T-cell (primary cell): ENCODE data around the gene GCHFR. TPM values are rescaled to one million over a fixed set of nuclear protein-coding genes. Genes with fewer than 3 reads are reported as not detected.

ENCODE experiments used
- ATAC-seq, 4 experiments: fragments of 200-7000 bp in 3 of 4; fragments of 150-1000 bp in 1 of 4; cut with Tn5 transposase; replicated peaks in 1 of 4; 1 replicate in 3 of 4; 2 replicates in 1 of 4; pipeline ENCODE4 v1.10.0; 2021; ENCODE audit warnings: moderate library complexity in 3 of 4, mild to moderate bottlenecking in 2 of 4, moderate number of reproducible peaks in 1 of 4
- CTCF ChIA-PET, 2 donors: fragments of 300-600 bp; sonication (Branson Sonifier 250); formaldehyde crosslinking; loops; one replicate each; lab custom pipeline; 2022; ENCODE audit warnings: antibody characterized with exemption in 2 of 2; lab: Charles Lee
- POLR2A ChIA-PET, 2 donors: fragments of 300-600 bp; sonication (Branson Sonifier 250); formaldehyde crosslinking; loops; one replicate each; lab custom pipeline; 2022; ENCODE audit warnings: antibody characterized with exemption in 2 of 2; lab: Charles Lee
- DNase-seq, 35 experiments: peaks; one replicate each; pipeline versions ENCODE4 v3.0.0 to v3.0.0-alpha.2; 2013 to 2023
- H3K27ac ChIP-seq: one replicate; pipeline ENCODE4 v1.5.1; 2013; ENCODE audit warnings: low read length
- H3K27me3 ChIP-seq, 2 experiments: replicated peaks in 1 of 2; 1 replicate in 1 of 2; 2 replicates in 1 of 2; pipeline versions ENCODE4 v1.6.1 to v1.7.0; 2013; ENCODE audit warnings: low read length in 1 of 2, mixed read lengths in 1 of 2; ENCODE audit not compliant: control insufficient read depth in 2 of 2, insufficient read depth in 2 of 2; ENCODE audit errors: extremely low read depth in 1 of 2
- H3K36me3 ChIP-seq, 2 donors: 1 replicate in 1 of 2; 2 replicates in 1 of 2; pipeline versions ENCODE4 v1.6.1 to v1.7.0; 2013; ENCODE audit warnings: low read length in 1 of 2; ENCODE audit not compliant: control insufficient read depth in 2 of 2, insufficient read depth in 1 of 2; ENCODE audit errors: extremely low read depth in 1 of 2
- H3K4me1 ChIP-seq, 2 experiments: 1 replicate in 1 of 2; 2 replicates in 1 of 2; pipeline versions ENCODE4 v1.6.1 to v1.7.0; 2013; ENCODE audit warnings: low read length in 2 of 2, mixed read lengths in 1 of 2; ENCODE audit not compliant: insufficient read depth in 2 of 2, control insufficient read depth in 1 of 2; ENCODE audit errors: extremely low read depth in 1 of 2
- H3K4me3 ChIP-seq, 2 donors: 1 replicate in 1 of 2; 2 replicates in 1 of 2; pipeline versions ENCODE4 v1.5.1 to v1.7.0; 2013; ENCODE audit warnings: mild to moderate bottlenecking in 2 of 2, low read length in 1 of 2, moderate library complexity in 1 of 2; ENCODE audit not compliant: control insufficient read depth in 1 of 2; ENCODE audit errors: extremely low read depth in 1 of 2
- H3K9me3 ChIP-seq: 2 replicates; pipeline ENCODE4 v1.7.0; 2013
- H3K27ac Mint-ChIP-seq, 2 donors: one replicate each; pipeline ENCODE4 v1.8.0; 2020 to 2021; ENCODE audit warnings: mild to moderate bottlenecking in 2 of 2, mixed read lengths in 2 of 2
- H3K27me3 Mint-ChIP-seq, 2 donors: one replicate each; pipeline ENCODE4 v1.8.0; 2021 to 2022; ENCODE audit warnings: mixed read lengths in 2 of 2
- H3K36me3 Mint-ChIP-seq: one replicate; pipeline ENCODE4 v1.8.0; 2021; ENCODE audit warnings: mixed read lengths
- H3K4me1 Mint-ChIP-seq, 3 donors: one replicate each; pipeline ENCODE4 v1.8.0; 2020 to 2022; ENCODE audit warnings: mixed read lengths in 3 of 3, mild to moderate bottlenecking in 1 of 3
- H3K4me3 Mint-ChIP-seq, 3 donors: one replicate each; pipeline ENCODE4 v1.8.0; 2020 to 2022; ENCODE audit warnings: mild to moderate bottlenecking in 3 of 3, mixed read lengths in 3 of 3, moderate library complexity in 3 of 3
- H3K9me3 Mint-ChIP-seq, 3 donors: one replicate each; pipeline ENCODE4 v1.8.0; 2020 to 2022; ENCODE audit warnings: mixed read lengths in 3 of 3
- WGBS: methylation state at CpG from one replicate; pipeline ENCODE4 v1.1.5; 2013; ENCODE audit warnings: missing lambda C conversion rate; ENCODE audit not compliant: insufficient coverage; 5-methylcytosine and 5-hydroxymethylcytosine counted together
- total RNA-seq, 35 experiments: library from RNA in 6 of 35; stranded (reverse) in 6 of 35; fragments of 120-200 nt in 1 of 35; gene quantifications; one replicate each; pipeline versions ENCODE4 v1.2.1 to v1.2.4 and lab custom pipeline; 2013 to 2026

The GCHFR gene
- total RNA-seq, 5 donors from 2014 or later (not counting 1 experiment from before 2014, with no cell fraction given), result 13.7 to 29.9 (median 28.4) TPM

DNA sequence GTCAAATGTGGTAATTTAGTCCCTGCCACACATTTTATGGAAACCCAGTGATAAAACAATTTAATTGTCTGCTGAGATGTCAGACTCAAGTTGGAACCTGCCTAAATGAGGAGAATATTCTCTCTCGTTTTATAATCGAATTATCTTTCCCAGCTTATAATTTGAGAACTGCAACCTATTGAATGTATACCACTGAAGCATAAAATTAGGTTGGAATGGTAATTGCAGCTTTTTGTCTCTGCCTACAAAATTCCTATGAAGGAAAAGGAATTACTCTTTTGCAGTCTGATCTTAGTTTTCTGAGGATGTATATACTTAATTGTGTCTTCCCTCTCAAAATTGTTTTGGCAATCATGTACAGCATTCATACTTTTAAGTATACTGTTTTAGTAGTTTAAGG lies 39.9 kb upstream of the GCHFR start:
- Mint-ChIP-seq H3K4me1 (no peaks in the 10 kb centered on the region), H3K9me3 (no peaks in the 10 kb centered on the region), H3K4me3 (no peak overlapping the region), H3K27ac (no peak overlapping the region), H3K36me3 (no peaks in the 10 kb centered on the region), H3K27me3 (no peaks in the 10 kb centered on the region)
- Histone ChIP-seq H3K4me1 (no peaks in the 10 kb centered on the region), H3K27ac (no peak overlapping the region), H3K27me3 (no peaks in the 10 kb centered on the region), H3K9me3 (no peaks in the 10 kb centered on the region), H3K4me3 (no peak overlapping the region), H3K36me3 (no peaks in the 10 kb centered on the region)
- WGBS, result no CpG with 5 or more reads among the region's 2 CpGs
- ATAC-seq, result no peak
- POLR2A ChIA-PET, result interaction anchor here in 1 of 2 donors (0.7 kb wide), 1 partner anchor 50 kb away, joined by 6 read pairs; no protein-coding TSS in a partner anchor
- no peak for DNase-seq
- CTCF ChIA-PET, result interaction anchor here in 1 of 2 donors (0.6 kb wide), 1 partner anchor 133 kb away, joined by 4 read pairs; no protein-coding TSS in a partner anchor

DNA sequence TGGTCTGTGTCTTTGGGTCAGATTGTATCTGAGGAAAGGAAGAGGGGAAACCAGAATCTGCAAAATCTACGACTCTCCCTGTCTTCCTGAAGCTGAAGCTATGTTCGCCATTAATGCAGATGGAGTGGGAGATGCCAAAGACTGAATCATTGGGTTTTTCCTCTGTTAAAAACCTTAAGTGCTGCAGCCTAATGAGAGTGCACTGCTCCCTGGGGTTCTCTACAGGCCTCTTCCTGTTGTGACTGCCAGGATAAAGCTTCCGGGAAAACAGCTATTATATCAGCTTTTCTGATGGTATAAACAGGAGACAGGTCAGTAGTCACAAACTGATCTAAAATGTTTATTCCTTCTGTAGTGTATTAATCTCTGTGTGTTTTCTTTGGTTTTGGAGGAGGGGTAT lies 32.8 kb upstream of the GCHFR start:
- ChIA-PET CTCF (interaction anchor here in 1 of 2 donors (1.0 kb wide), 1 partner anchor 54 kb away, joined by 3 read pairs; no protein-coding TSS in a partner anchor), POLR2A (no interaction called here)
- 93% methylated on average over 3 of the region's 3 CpGs for WGBS
- peaks cover 16% of the 10 kb centered on the region for H3K36me3 Mint-ChIP-seq
- no peak overlapping the region for H3K4me3 Mint-ChIP-seq
- no peaks in the 10 kb centered on the region for H3K9me3 ChIP-seq
- H3K36me3 ChIP-seq, result peaks cover 0 to 24% of the 10 kb centered on the region in 2 donors
- H3K27me3 Mint-ChIP-seq, result no peaks in the 10 kb centered on the region
- H3K9me3 Mint-ChIP-seq, result no peaks in the 10 kb centered on the region
- H3K4me3 ChIP-seq, result no peak overlapping the region
- no peaks in the 10 kb centered on the region for H3K4me1 ChIP-seq
- H3K27ac Mint-ChIP-seq, result peak overlapping the region in 1 of 2 donors; percentile 48
- DNase-seq (no peak), ATAC-seq (no peak)
- H3K4me1 Mint-ChIP-seq, result no peaks in the 10 kb centered on the region
- H3K27ac ChIP-seq, result no peak overlapping the region
- H3K27me3 ChIP-seq, result no peaks in the 10 kb centered on the region

DNA sequence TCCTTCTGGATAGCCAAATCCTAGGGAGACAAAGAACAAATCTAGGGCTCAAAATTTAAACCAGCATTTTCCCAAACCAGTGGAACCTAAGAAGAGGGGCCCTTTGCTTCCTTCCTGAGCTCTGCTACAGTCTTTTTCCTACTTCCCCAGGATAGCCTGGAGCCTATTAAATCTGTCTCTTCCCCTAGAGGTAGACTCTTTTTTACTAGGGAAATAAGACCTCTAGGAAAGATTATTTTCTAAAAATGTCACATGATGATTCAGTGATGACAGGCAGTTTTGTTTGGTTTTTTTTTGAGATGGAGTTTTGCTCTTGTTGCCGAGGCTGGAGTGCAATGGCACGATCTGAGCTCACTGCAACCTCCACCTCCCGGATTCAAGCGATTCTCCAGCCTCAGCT lies 27.3 kb upstream of the GCHFR start:
- Histone ChIP-seq H3K27me3 (no peaks in the 10 kb centered on the region), H3K36me3 (peaks cover 8 to 69% of the 10 kb centered on the region in 2 donors), H3K4me3 (no peak overlapping the region), H3K9me3 (no peaks in the 10 kb centered on the region), H3K4me1 (no peaks in the 10 kb centered on the region), H3K27ac (no peak overlapping the region)
- Mint-ChIP-seq H3K4me1 (no peaks in the 10 kb centered on the region), H3K4me3 (no peak overlapping the region), H3K9me3 (no peaks in the 10 kb centered on the region), H3K27me3 (no peaks in the 10 kb centered on the region), H3K27ac (peak overlapping the region in 1 of 2 donors; percentile 28), H3K36me3 (peaks cover 29% of the 10 kb centered on the region)
- no peak for DNase-seq
- ChIA-PET POLR2A (interaction anchor here (0.6 to 0.7 kb wide), 3 partner anchors 66 to 524 kb away, joined by 3 read pairs; no protein-coding TSS in a partner anchor), CTCF (interaction anchor here in 1 of 2 donors (0.5 kb wide), 1 partner anchor 65 kb away, joined by 3 read pairs; no protein-coding TSS in a partner anchor)
- no peak for ATAC-seq
- 91% methylated on average over 4 of the region's 4 CpGs for WGBS

DNA sequence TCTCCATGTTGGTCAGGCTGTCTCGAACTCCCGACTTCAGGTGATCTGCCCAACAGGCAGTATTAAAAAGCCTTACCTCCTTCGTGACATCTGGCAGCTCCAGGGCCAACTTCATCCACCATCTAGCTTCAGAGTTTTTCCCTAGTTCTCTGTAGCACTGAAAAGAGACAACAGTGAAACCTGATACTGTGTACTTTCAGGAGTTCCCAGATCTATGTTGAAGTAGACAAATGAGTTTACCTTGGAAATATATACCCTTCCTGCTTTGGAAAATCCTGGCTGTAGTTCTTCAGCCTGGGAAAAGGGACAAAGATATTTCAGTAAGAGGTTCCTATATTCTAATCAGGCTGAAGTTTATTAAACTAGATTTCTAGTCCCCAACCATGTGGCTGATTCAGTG lies 26.8 kb upstream of the GCHFR start:
- H3K27ac ChIP-seq, result no peak overlapping the region
- POLR2A ChIA-PET, result interaction anchor here (0.6 to 0.7 kb wide), 4 partner anchors 66 to 524 kb away, joined by 3 to 4 read pairs (median 3); no protein-coding TSS in a partner anchor
- Mint-ChIP-seq H3K4me3 (no peak overlapping the region), H3K27me3 (no peaks in the 10 kb centered on the region), H3K36me3 (peaks cover 29% of the 10 kb centered on the region), H3K27ac (no peak overlapping the region), H3K4me1 (no peaks in the 10 kb centered on the region), H3K9me3 (no peaks in the 10 kb centered on the region)
- DNase-seq (no peak), ATAC-seq (no peak)
- CTCF ChIA-PET, result no interaction called here
- H3K4me3 ChIP-seq, result no peak overlapping the region
- H3K9me3 ChIP-seq, result no peaks in the 10 kb centered on the region
- WGBS, result no CpG with 5 or more reads among the region's 3 CpGs
- H3K27me3 ChIP-seq, result no peaks in the 10 kb centered on the region
- H3K36me3 ChIP-seq, result peaks cover 11 to 64% of the 10 kb centered on the region in 2 donors
- H3K4me1 ChIP-seq, result no peaks in the 10 kb centered on the region

DNA sequence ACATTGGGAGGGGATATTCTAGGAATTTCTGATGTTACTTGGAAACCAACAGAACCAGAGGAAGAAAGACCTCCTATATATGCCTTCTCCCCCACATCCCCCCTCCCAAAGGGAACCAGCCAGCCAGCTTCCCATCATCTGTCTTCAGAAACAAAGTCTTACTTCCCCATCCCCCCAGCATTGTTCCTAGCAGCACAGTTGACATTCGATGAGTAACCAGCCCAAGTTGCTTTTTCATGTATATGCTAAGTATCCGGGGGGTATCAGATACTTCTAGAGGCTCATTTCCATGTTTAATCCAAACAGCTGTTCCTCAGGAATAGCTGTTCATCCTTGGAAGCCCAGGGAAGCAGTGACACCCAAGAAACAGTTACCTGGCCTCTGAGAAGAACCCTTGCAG lies 24.8 kb upstream of the GCHFR start:
- Histone ChIP-seq H3K27me3 (no peaks in the 10 kb centered on the region), H3K4me3 (no peak overlapping the region), H3K4me1 (peaks cover 0 to 12% of the 10 kb centered on the region in 2 experiments), H3K27ac (no peak overlapping the region), H3K36me3 (peaks cover 20 to 75% of the 10 kb centered on the region in 2 donors), H3K9me3 (no peaks in the 10 kb centered on the region)
- 89% methylated on average over 2 of the region's 2 CpGs for WGBS
- DNase-seq (no peak), ATAC-seq (no peak)
- Mint-ChIP-seq H3K27ac (no peak overlapping the region), H3K4me1 (peaks cover 0 to 10% (median 4%) of the 10 kb centered on the region in 3 donors), H3K36me3 (peaks cover 38% of the 10 kb centered on the region), H3K9me3 (no peaks in the 10 kb centered on the region), H3K27me3 (no peaks in the 10 kb centered on the region), H3K4me3 (no peak overlapping the region)
- CTCF ChIA-PET, result interaction anchor here (0.9 to 1.2 kb wide), 2 partner anchors 76 to 82 kb away, joined by 3 to 4 read pairs; no protein-coding TSS in a partner anchor
- POLR2A ChIA-PET, result interaction anchor here (0.6 kb wide), 2 partner anchors 87 to 642 kb away, joined by 3 read pairs; no protein-coding TSS in a partner anchor

DNA sequence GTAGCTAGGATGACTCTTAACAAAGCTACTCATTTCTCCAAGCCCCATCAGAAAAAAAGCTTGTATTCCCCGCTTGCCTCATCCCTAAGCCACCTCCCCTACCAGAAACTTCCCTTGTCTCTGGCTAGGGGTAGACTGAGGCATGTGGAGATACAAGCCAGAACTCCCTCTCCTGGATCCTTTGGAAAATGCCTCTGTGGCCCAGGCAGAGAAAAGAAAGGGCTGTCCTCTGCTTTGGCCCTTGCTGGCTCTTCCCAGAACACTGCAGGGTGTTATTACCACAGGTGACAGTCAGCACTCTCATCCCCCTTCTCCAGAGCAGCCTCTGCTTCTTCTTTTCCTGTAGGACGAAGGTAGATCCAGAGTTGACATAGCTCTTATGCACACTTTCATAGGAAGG lies 24.0 kb upstream of the GCHFR start:
- peaks cover 0 to 17% (median 6%) of the 10 kb centered on the region in 3 donors for H3K4me1 Mint-ChIP-seq
- H3K4me3 Mint-ChIP-seq, result no peak overlapping the region
- no peak for DNase-seq
- peaks cover 40% of the 10 kb centered on the region for H3K36me3 Mint-ChIP-seq
- H3K9me3 Mint-ChIP-seq, result no peaks in the 10 kb centered on the region
- Histone ChIP-seq H3K27ac (no peak overlapping the region), H3K9me3 (no peaks in the 10 kb centered on the region), H3K4me3 (no peak overlapping the region), H3K27me3 (no peaks in the 10 kb centered on the region), H3K36me3 (peaks cover 20 to 72% of the 10 kb centered on the region in 2 donors), H3K4me1 (peaks cover 0 to 20% of the 10 kb centered on the region in 2 experiments)
- no peak for ATAC-seq
- ChIA-PET POLR2A (interaction anchor here in 1 of 2 donors (0.6 kb wide), 1 partner anchor 643 kb away, joined by 3 read pairs; no protein-coding TSS in a partner anchor), CTCF (interaction anchor here (0.9 to 1.2 kb wide), 2 partner anchors 77 to 83 kb away, joined by 3 to 4 read pairs; no protein-coding TSS in a partner anchor)
- H3K27me3 Mint-ChIP-seq, result no peaks in the 10 kb centered on the region
- WGBS, result no CpG with 5 or more reads among the region's 2 CpGs
- no peak overlapping the region for H3K27ac Mint-ChIP-seq
